ENCODE results near the gene OPRL1.

GRCh38 chr20:64140956-64141355 is 61.1 kb downstream of the OPRL1 start:
- TF ChIP-seq CTCF (IDR thresholded peaks at IDR 0.05) (no peak), RCOR1 (IDR thresholded peaks at IDR 0.05; ENCODE audit: low read length) (no peak), YY1 (IDR thresholded peaks at IDR 0.05; ENCODE audit: low read depth) (no peak), EZH2phosphoT487 (IDR thresholded peaks at IDR 0.05; ENCODE audit: borderline replicate concordance, low read depth) (no peak), GABPA (IDR thresholded peaks at IDR 0.05; ENCODE audit: low read depth) (no peak), SMC3 (IDR thresholded peaks at IDR 0.05; ENCODE audit: low read depth, low read length) (no peak), FOXM1 (IDR thresholded peaks at IDR 0.05; ENCODE audit: low read depth) (no peak), NRF1 (IDR thresholded peaks at IDR 0.05; ENCODE audit: low read depth, low read length) (no peak), REST (IDR thresholded peaks at IDR 0.05; ENCODE audit: low read depth, low read length) (no peak), CHD2 (IDR thresholded peaks at IDR 0.05; ENCODE audit: low read length, partially characterized antibody) (no peak), JUND (IDR thresholded peaks at IDR 0.05) (no peak), RAD21 (IDR thresholded peaks at IDR 0.05; ENCODE audit: low read length) (no peak), POLR2AphosphoS5 (IDR thresholded peaks at IDR 0.05; ENCODE audit: low read depth, low read length) (no peak), TAF1 (IDR thresholded peaks at IDR 0.05; ENCODE audit: borderline replicate concordance, low read depth, low read length) (no peak)
